Calu3 (cell line): ENCODE data around the gene SMARCA4. TPM values are rescaled to one million over a fixed set of nuclear protein-coding genes. Genes with fewer than 3 reads are reported as not detected.

Experiments used
- BruUV-seq: library from RNA; stranded (reverse); fragments of 400-500 nt; replicated peaks from 2 replicates; lab custom pipeline; 2021; lab: Mats Ljungman, UMichigan
- CTCF ChIA-PET: fragments of 300-600 bp; sonication (Branson Sonifier 250); formaldehyde crosslinking; loops from one replicate; lab custom pipeline; 2022; ENCODE audit warnings: antibody characterized with exemption; lab: Charles Lee
- DNase-seq: peaks from one replicate; pipeline ENCODE4 v3.0.0; 2022
- H3K27ac Mint-ChIP-seq: one replicate; pipeline ENCODE4 v1.8.0; 2022; ENCODE audit warnings: mixed read lengths; ENCODE audit not compliant: unreplicated experiment
- H3K27me3 Mint-ChIP-seq: one replicate; pipeline ENCODE4 v1.8.0; 2022; ENCODE audit warnings: mixed read lengths; ENCODE audit not compliant: unreplicated experiment
- H3K36me3 Mint-ChIP-seq: one replicate; pipeline ENCODE4 v1.8.0; 2022; ENCODE audit warnings: mild to moderate bottlenecking, moderate library complexity, mixed read lengths; ENCODE audit not compliant: insufficient read depth, unreplicated experiment
- H3K4me1 Mint-ChIP-seq: one replicate; pipeline ENCODE4 v1.8.0; 2022; ENCODE audit warnings: mild to moderate bottlenecking, low read depth, mixed read lengths; ENCODE audit not compliant: unreplicated experiment
- H3K4me3 Mint-ChIP-seq: one replicate; pipeline ENCODE4 v1.8.0; 2022; ENCODE audit warnings: mild to moderate bottlenecking, low read depth, moderate library complexity, mixed read lengths; ENCODE audit not compliant: unreplicated experiment
- H3K9me3 Mint-ChIP-seq: one replicate; pipeline ENCODE4 v1.8.0; 2022; ENCODE audit warnings: low read depth, mixed read lengths; ENCODE audit not compliant: unreplicated experiment
- intact Hi-C: fragments of 100-400 bp; cut with micrococcal nuclease; formaldehyde crosslinking; loops from one replicate; pipeline ENCODE4 v1.10.0; 2022; ENCODE audit not compliant: unreplicated experiment
- total RNA-seq: library from RNA; stranded (reverse); gene quantifications from 2 replicates; pipeline ENCODE4 v1.2.3, GENCODE V29; 2022
- TF ChIP-seq, protein P1 (sequence below): fragments of 200-600 bp; IDR thresholded peaks from one replicate; pipeline ENCODE4 v1.8.0; 2022; ENCODE audit warnings: antibody characterized with exemption; ENCODE audit not compliant: unreplicated experiment

Gene SMARCA4
- total RNA-seq, 1 experiment from 2014 or later = 116 TPM

- TF ChIP-seq, protein P1, sequence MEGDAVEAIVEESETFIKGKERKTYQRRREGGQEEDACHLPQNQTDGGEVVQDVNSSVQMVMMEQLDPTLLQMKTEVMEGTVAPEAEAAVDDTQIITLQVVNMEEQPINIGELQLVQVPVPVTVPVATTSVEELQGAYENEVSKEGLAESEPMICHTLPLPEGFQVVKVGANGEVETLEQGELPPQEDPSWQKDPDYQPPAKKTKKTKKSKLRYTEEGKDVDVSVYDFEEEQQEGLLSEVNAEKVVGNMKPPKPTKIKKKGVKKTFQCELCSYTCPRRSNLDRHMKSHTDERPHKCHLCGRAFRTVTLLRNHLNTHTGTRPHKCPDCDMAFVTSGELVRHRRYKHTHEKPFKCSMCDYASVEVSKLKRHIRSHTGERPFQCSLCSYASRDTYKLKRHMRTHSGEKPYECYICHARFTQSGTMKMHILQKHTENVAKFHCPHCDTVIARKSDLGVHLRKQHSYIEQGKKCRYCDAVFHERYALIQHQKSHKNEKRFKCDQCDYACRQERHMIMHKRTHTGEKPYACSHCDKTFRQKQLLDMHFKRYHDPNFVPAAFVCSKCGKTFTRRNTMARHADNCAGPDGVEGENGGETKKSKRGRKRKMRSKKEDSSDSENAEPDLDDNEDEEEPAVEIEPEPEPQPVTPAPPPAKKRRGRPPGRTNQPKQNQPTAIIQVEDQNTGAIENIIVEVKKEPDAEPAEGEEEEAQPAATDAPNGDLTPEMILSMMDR = no peak
- no TSS peak for BruUV-seq
- intact Hi-C loops = no loop called here
- Mint-ChIP-seq H3K9me3 (no peaks in the 10 kb centered on the region), H3K4me3 (no peak overlapping the region), H3K27ac (no peak overlapping the region), H3K4me1 (no peaks in the 10 kb centered on the region), H3K27me3 (no peaks in the 10 kb centered on the region), H3K36me3 (peaks cover 20% of the 10 kb centered on the region)
- CTCF ChIA-PET = no interaction called here
- DNase-seq = no peak
These were observed 64.2 kb downstream of the SMARCA4 start for GRCh38 chr19:11025006-11025405.

DNA sequence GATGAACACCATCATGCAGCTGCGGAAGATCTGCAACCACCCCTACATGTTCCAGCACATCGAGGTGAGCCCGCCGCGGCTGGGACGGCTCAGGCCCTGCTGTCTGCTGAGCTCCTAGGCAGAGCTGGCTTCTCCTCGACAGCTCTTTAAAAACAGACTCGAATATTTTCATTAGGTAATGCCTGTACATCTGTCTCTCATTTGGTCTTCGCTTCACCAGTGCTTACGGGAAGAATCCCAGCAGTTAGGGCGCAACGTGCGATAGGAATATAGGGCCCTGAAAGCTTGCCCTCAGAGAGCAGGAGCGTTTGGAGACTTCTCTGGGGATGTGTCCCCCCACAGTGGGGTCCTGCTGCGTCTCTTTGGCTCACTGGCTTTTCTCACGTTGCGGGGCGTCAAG, 64.6 kb downstream of the SMARCA4 start:
- H3K27ac Mint-ChIP-seq = no peak overlapping the region
- DNase-seq = no peak
- no peak overlapping the region for H3K4me3 Mint-ChIP-seq
- intact Hi-C loops = no loop called here
- CTCF ChIA-PET = interaction anchor here (0.5 kb wide), 1 partner anchor 224 kb away, joined by 7 read pairs; no protein-coding TSS in a partner anchor
- H3K36me3 Mint-ChIP-seq = peaks cover 20% of the 10 kb centered on the region
- BruUV-seq = no TSS peak
- TF ChIP-seq, protein P1 = no peak
- no peaks in the 10 kb centered on the region for H3K27me3 Mint-ChIP-seq
- no peaks in the 10 kb centered on the region for H3K9me3 Mint-ChIP-seq
- no peaks in the 10 kb centered on the region for H3K4me1 Mint-ChIP-seq

GRCh38 chr19:11025997-11026396, 65.2 kb downstream of the SMARCA4 start:
- DNase-seq = no peak
- H3K36me3 Mint-ChIP-seq = peaks cover 17% of the 10 kb centered on the region
- H3K27me3 Mint-ChIP-seq = no peaks in the 10 kb centered on the region
- no peaks in the 10 kb centered on the region for H3K9me3 Mint-ChIP-seq
- H3K4me3 Mint-ChIP-seq = no peak overlapping the region
- intact Hi-C loops = no loop called here
- no TSS peak for BruUV-seq
- H3K27ac Mint-ChIP-seq = no peak overlapping the region
- CTCF ChIA-PET = interaction anchor here (0.5 kb wide), 1 partner anchor 224 kb away, joined by 7 read pairs; no protein-coding TSS in a partner anchor
- H3K4me1 Mint-ChIP-seq = no peaks in the 10 kb centered on the region
- TF ChIP-seq, protein P1 = no peak

DNA sequence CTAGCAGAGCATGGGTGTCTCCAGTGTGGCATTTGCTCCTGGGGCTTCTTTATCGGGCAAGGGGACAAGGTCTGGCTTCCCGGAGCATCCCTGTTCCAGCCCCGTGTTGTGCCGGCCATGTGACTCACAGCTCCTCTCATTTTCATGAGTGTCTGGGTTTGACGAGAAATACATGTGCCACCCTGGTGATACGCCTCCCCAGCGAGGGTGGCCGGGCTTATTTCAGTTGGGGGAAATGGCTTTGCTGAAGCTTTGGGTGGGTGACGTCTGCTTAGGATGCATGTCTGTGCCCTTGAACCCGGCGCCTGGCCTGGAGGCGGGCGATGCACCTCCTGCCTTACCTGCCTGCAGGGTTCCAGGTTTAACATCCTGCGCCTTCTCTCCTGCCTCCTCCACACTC, 66.6 kb downstream of the SMARCA4 start:
- intact Hi-C loops = no loop called here
- H3K4me3 Mint-ChIP-seq = no peak overlapping the region
- CTCF ChIA-PET = no interaction called here
- H3K27me3 Mint-ChIP-seq = no peaks in the 10 kb centered on the region
- H3K27ac Mint-ChIP-seq = no peak overlapping the region
- no TSS peak for BruUV-seq
- TF ChIP-seq, protein P1 = no peak
- peaks cover 10% of the 10 kb centered on the region for H3K36me3 Mint-ChIP-seq
- DNase-seq = no peak
- no peaks in the 10 kb centered on the region for H3K9me3 Mint-ChIP-seq
- no peaks in the 10 kb centered on the region for H3K4me1 Mint-ChIP-seq
